K562 (cell line): ENCODE data around the gene TMEM50B.

ENCODE experiments used
- FOXJ3 ChIP-seq: sonication (generic); formaldehyde crosslinking; IDR thresholded peaks from 2 replicates; pipeline ENCODE4 v1.4.0; 2020; ENCODE audit warnings: mild to moderate bottlenecking, missing genetic modification reagents
- ZBTB7A ChIP-seq: IDR thresholded peaks from 2 replicates; pipeline ENCODE4 v1.6.1; 2011; ENCODE audit warnings: low read depth, mild to moderate bottlenecking, low read length, moderate library complexity, borderline replicate concordance; ENCODE audit not compliant: control insufficient read depth

DNA sequence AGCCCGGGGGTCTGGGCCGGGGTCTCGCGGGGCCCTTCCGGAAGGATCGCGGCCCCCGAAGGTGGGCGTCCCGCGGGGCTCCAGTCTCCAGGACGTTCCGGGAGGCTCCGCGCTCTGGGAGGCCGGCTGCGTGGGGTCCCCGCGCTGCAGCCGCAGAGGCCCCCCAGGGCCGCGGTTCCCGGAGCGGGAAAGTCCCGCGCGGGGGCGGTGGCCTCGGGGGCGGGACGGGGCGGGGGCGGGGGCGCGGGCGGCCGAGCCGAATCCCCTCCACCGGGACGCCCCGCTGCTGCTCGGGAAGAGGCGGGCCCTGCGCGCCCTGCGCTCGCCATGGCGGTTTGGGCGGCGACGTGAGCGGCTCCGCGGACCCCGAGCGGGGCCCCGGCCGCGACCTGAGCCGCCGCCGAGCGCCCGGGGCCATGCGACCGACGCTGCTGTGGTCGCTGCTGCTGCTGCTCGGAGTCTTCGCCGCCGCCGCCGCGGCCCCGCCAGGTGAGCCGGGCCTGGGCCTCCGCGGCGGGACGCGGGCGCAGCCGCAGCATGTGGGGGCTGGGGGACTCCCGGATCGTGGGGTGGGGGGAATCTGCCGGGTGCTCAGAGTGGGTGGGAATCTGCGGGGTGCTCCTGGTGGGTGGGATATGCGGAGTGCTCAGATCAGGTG is 76.5 kb downstream of the TMEM50B start, which contains the start of gene IFNGR2:
- TF ChIP-seq FOXJ3 (CRISPR knock-in tag) (no peak), ZBTB7A (peak; percentile 66)
